H1 (cell line): ENCODE data around the gene PINLYP. TPM values are rescaled to one million over a fixed set of nuclear protein-coding genes. Genes with fewer than 3 reads are reported as not detected.

Experiments used
- CTCF ChIA-PET: fragments of 300-600 bp; sonication (Branson Sonifier 250); formaldehyde crosslinking; loops from one replicate; lab custom pipeline; 2021; ENCODE audit not compliant: partially characterized antibody; lab: Charles Lee
- POLR2A ChIA-PET: fragments of 300-600 bp; sonication (Branson Sonifier 250); formaldehyde crosslinking; loops from one replicate; lab custom pipeline; 2021; ENCODE audit warnings: inconsistent platforms; ENCODE audit not compliant: partially characterized antibody; lab: Charles Lee
- DNase-seq, 2 experiments: peaks; one replicate each; pipeline versions ENCODE4 v3.0.0 to v3.0.0-alpha.2; 2010 to 2022; ENCODE audit warnings: low spot score in 2 of 2, low read depth in 1 of 2, mixed read lengths in 1 of 2
- FAIRE-seq: peaks from 2 replicates; lab custom pipeline; 2011; peaks lifted over from hg19 to GRCh38; lab: Jason Lieb, UNC
- H2AFZ ChIP-seq: 2 replicates; pipeline ENCODE4 v1.8.1; 2012; ENCODE audit warnings: low read length, inconsistent platforms
- H2AK5ac ChIP-seq: 2 replicates; pipeline ENCODE4 v1.6.1; 2013; ENCODE audit warnings: low read depth, low read length
- H2BK120ac ChIP-seq: replicated peaks from 2 replicates; pipeline ENCODE3; 2013; ENCODE audit warnings: low read depth, low read length, inconsistent platforms
- H2BK12ac ChIP-seq: 2 replicates; pipeline ENCODE4 v1.6.1; 2013; ENCODE audit warnings: low read depth, low read length
- H2BK15ac ChIP-seq: 2 replicates; pipeline ENCODE4 v1.6.1; 2013; ENCODE audit warnings: low read length
- H2BK20ac ChIP-seq: 2 replicates; pipeline ENCODE4 v1.6.1; 2013; ENCODE audit warnings: low read length
- H2BK5ac ChIP-seq: 2 replicates; pipeline ENCODE4 v1.6.1; 2013; ENCODE audit warnings: low read depth, low read length
- H3K14ac ChIP-seq: 2 replicates; pipeline ENCODE4 v1.6.1; 2013; ENCODE audit warnings: inconsistent platforms; ENCODE audit not compliant: insufficient read length
- H3K18ac ChIP-seq: 2 replicates; pipeline ENCODE4 v1.6.1; 2013; ENCODE audit warnings: low read length; ENCODE audit errors: extremely low read depth
- H3K23ac ChIP-seq: 2 replicates; pipeline ENCODE4 v1.6.1; 2013; ENCODE audit warnings: inconsistent platforms; ENCODE audit not compliant: insufficient read length
- H3K23me2 ChIP-seq: 2 replicates; pipeline ENCODE4 v1.6.1; 2013; ENCODE audit warnings: low read depth, low read length
- H3K27ac ChIP-seq: 2 replicates; pipeline ENCODE4 v1.6.1; 2011; ENCODE audit warnings: low read depth, low read length, inconsistent platforms
- H3K27me3 ChIP-seq, 4 experiments: replicated peaks in 1 of 4; 1 replicate in 1 of 4; 2 replicates in 3 of 4; pipeline versions ENCODE4 v1.6.1 to v1.8.1; 2011 to 2013; ENCODE audit warnings: low read length in 3 of 4, mild to moderate bottlenecking in 3 of 4, inconsistent platforms in 2 of 4, mixed read lengths in 2 of 4, moderate library complexity in 1 of 4; ENCODE audit not compliant: control insufficient read depth in 3 of 4, insufficient read depth in 3 of 4; ENCODE audit errors: extremely low read depth in 1 of 4
- H3K36me3 ChIP-seq, 4 experiments: 2 replicates each; pipeline versions ENCODE4 v1.6.1 to v1.8.1; 2011 to 2013; ENCODE audit warnings: mild to moderate bottlenecking in 4 of 4, low read length in 3 of 4, moderate library complexity in 2 of 4, control low read depth in 1 of 4, inconsistent platforms in 1 of 4; ENCODE audit not compliant: insufficient read depth in 4 of 4, control insufficient read depth in 2 of 4
- H3K4ac ChIP-seq: replicated peaks from 2 replicates; pipeline ENCODE3; 2013; ENCODE audit warnings: low read length, low read depth, mixed read lengths, inconsistent platforms; ENCODE audit not compliant: insufficient read length
- H3K4me1 ChIP-seq, 4 experiments: replicated peaks in 1 of 4; 1 replicate in 1 of 4; 2 replicates in 3 of 4; pipeline versions ENCODE4 v1.6.1 to v1.8.1; 2011 to 2013; ENCODE audit warnings: low read length in 3 of 4, inconsistent platforms in 2 of 4, mixed read lengths in 1 of 4; ENCODE audit not compliant: insufficient read depth in 4 of 4, control insufficient read depth in 3 of 4
- H3K4me2 ChIP-seq, 2 experiments: 2 replicates each; pipeline versions ENCODE4 v1.6.1 to v1.8.1; 2011 to 2013; ENCODE audit warnings: low read depth in 2 of 2, low read length in 2 of 2, control low read depth in 1 of 2, inconsistent platforms in 1 of 2, mild to moderate bottlenecking in 1 of 2; ENCODE audit not compliant: insufficient read depth in 1 of 2
- H3K4me3 ChIP-seq, 4 experiments: fragments of 200-600, 300-600 bp in 1 of 4; sonication (generic), shearing (Covaris generic), sonication (Bioruptor Twin) in 1 of 4; 2 replicates each; pipeline versions ENCODE4 v1.5.1 to v1.8.1; 2011 to 2016; ENCODE audit warnings: low read length in 4 of 4, low read depth in 3 of 4, control low read depth in 2 of 4, inconsistent platforms in 2 of 4, mild to moderate bottlenecking in 2 of 4, mixed read lengths in 1 of 4, moderate library complexity in 1 of 4; ENCODE audit not compliant: insufficient read depth in 2 of 4; ENCODE audit errors: extremely low read depth in 1 of 4
- H3K56ac ChIP-seq: replicated peaks from 2 replicates; pipeline ENCODE3; 2013; ENCODE audit warnings: low read depth, mild to moderate bottlenecking, mixed read lengths, low read length, inconsistent platforms; ENCODE audit not compliant: insufficient read length
- H3K79me1 ChIP-seq: 2 replicates; pipeline ENCODE4 v1.6.1; 2013; ENCODE audit warnings: low read depth, low read length, control low read depth
- H3K79me2 ChIP-seq, 2 experiments: 2 replicates each; pipeline versions ENCODE4 v1.6.1 to v1.8.1; 2012 to 2013; ENCODE audit warnings: low read length in 2 of 2, mild to moderate bottlenecking in 2 of 2, inconsistent platforms in 1 of 2; ENCODE audit not compliant: insufficient read depth in 2 of 2, control insufficient read depth in 1 of 2
- H3K9ac ChIP-seq, 4 experiments: replicated peaks in 1 of 4; 1 replicate in 1 of 4; 2 replicates in 3 of 4; pipeline versions ENCODE4 v1.6.1 to v1.8.1; 2011 to 2013; ENCODE audit warnings: low read depth in 3 of 4, low read length in 3 of 4, control low read depth in 2 of 4, mild to moderate bottlenecking in 2 of 4, moderate library complexity in 2 of 4, inconsistent platforms in 1 of 4; ENCODE audit errors: extremely low read depth in 1 of 4
- H3K9me3 ChIP-seq, 2 experiments: 2 replicates each; pipeline versions ENCODE4 v1.6.1 to v1.8.1; 2012 to 2013; ENCODE audit warnings: mild to moderate bottlenecking in 2 of 2, moderate library complexity in 2 of 2, control low read depth in 1 of 2, inconsistent platforms in 1 of 2, low read depth in 1 of 2, low read length in 1 of 2, mixed read lengths in 1 of 2; ENCODE audit not compliant: insufficient read depth in 2 of 2
- H4K20me1 ChIP-seq, 2 experiments: replicated peaks in 1 of 2; 2 replicates each; pipeline versions ENCODE3 to v1.8.1; 2011 to 2013; ENCODE audit warnings: inconsistent platforms in 2 of 2, low read length in 2 of 2, mild to moderate bottlenecking in 1 of 2; ENCODE audit not compliant: insufficient read depth in 2 of 2, control insufficient read depth in 1 of 2
- H4K5ac ChIP-seq: 2 replicates; pipeline ENCODE4 v1.6.1; 2013; ENCODE audit warnings: low read length, low read depth, mixed read lengths, inconsistent platforms; ENCODE audit not compliant: insufficient read length
- H4K8ac ChIP-seq: 2 replicates; pipeline ENCODE4 v1.8.0; 2013; ENCODE audit warnings: mild to moderate bottlenecking, moderate library complexity, low read length, inconsistent platforms; ENCODE audit not compliant: insufficient read depth; ENCODE audit errors: extremely low read depth
- H4K91ac ChIP-seq: replicated peaks from 2 replicates; pipeline ENCODE3; 2013; ENCODE audit warnings: low read length, mixed read lengths, inconsistent platforms; ENCODE audit not compliant: insufficient read length
- RAD21 ChIP-seq, 2 experiments: IDR thresholded peaks in 1 of 2; conservative IDR thresholded peaks in 1 of 2; 2 replicates each; pipeline ENCODE4 v1.6.1; 2011; ENCODE audit warnings: low read depth in 2 of 2, low read length in 2 of 2, improper control_type of control experiment in 1 of 2, inconsistent platforms in 1 of 2, mild to moderate bottlenecking in 1 of 2, moderate library complexity in 1 of 2
- SRF ChIP-seq: IDR thresholded peaks from 2 replicates; pipeline ENCODE4 v1.6.1; 2011; ENCODE audit warnings: mild to moderate bottlenecking, low read depth, low read length, moderate library complexity
- WGBS, 2 experiments: shearing (Covaris generic) in 1 of 2; methylation state at CpG; one replicate each; pipeline versions ENCODE4 v1.1.6 to v1.1.7; 2013 to 2015; ENCODE audit warnings: low lambda C conversion rate in 2 of 2, mixed read lengths in 2 of 2, inconsistent platforms in 1 of 2, low coverage in 1 of 2, missing lambda C conversion rate in 1 of 2; ENCODE audit not compliant: insufficient replicate concordance in 2 of 2, insufficient coverage in 1 of 2, insufficient read length in 1 of 2; ENCODE audit errors: extremely low coverage in 1 of 2, missing lambda C conversion rate in 1 of 2; 5-methylcytosine and 5-hydroxymethylcytosine counted together
- polyA plus RNA-seq, 7 experiments: library from polyadenylated mRNA; depleted of rRNA in 3 of 7; stranded (reverse) in 5 of 7; unstranded in 2 of 7; fragments of >200 nt in 5 of 7; fragments of 200-250 nt in 2 of 7; gene quantifications; 1 replicate in 5 of 7; 2 replicates in 1 of 7; 4 replicates in 1 of 7; pipeline versions ENCODE4 v1.2.1 to v1.2.3, GENCODE V29; 2011 to 2013; ENCODE audit warnings: missing spikeins in 2 of 7, mixed read lengths in 2 of 7
- total RNA-seq: library from RNA; stranded (reverse); fragmentation: NEBNext Ultra II Directional; extraction: Animal tissue kit (Norgen Biotek cat#: 25700); gene quantifications from 2 replicates; pipeline ENCODE4 v1.2.1, GENCODE V29; 2021

PINLYP gene
- total and polyA plus RNA-seq, 2 of the 8 experiments (the other 6 are each of a cell fraction or from before 2014, with no cell fraction given), result 7.5 to 31.3 TPM

GRCh38 chr19:43599635-43600295 is 24.2 kb downstream of the PINLYP start:
- WGBS, 2 experiments, result 94% methylated on average over 4 of the region's 4 CpGs; no CpG with 5 or more reads in 1 of the 2 experiments
- Histone ChIP-seq H3K4ac (no peak overlapping the region), H3K36me3 (peaks cover 2 to 8% (median 6%) of the 10 kb centered on the region in 4 experiments; a peak in 4 of 8 replicates), H3K79me1 (peaks cover 7% of the 10 kb centered on the region; the same call in 1 of the 2 replicates), H3K18ac (no peak overlapping the region), H4K91ac (no peak overlapping the region), H4K5ac (no peak overlapping the region), H4K20me1 (peaks cover 0 to 3% of the 10 kb centered on the region in 2 experiments), H3K23ac (no peak overlapping the region), H2AFZ (no peak overlapping the region), H3K9me3 (no peaks in the 10 kb centered on the region), H3K27me3 (no peaks in the 10 kb centered on the region), H2BK15ac (no peak overlapping the region), H3K79me2 (peaks cover 5 to 20% of the 10 kb centered on the region in 2 experiments), H3K27ac (no peak overlapping the region), H2BK12ac (no peak overlapping the region), H3K14ac (no peak overlapping the region), H2BK5ac (no peak overlapping the region), H3K4me1 (peaks cover 2 to 6% (median 3%) of the 10 kb centered on the region in 4 experiments; a peak in 6 of 7 replicates), H3K56ac (no peak overlapping the region), H2BK20ac (no peak overlapping the region), H2BK120ac (no peak overlapping the region), H3K9ac (no peak overlapping the region), H2AK5ac (no peak overlapping the region), H3K4me3 (no peak overlapping the region), H3K23me2 (peaks cover 16% of the 10 kb centered on the region; the same call in 1 of the 2 replicates), H4K8ac (no peak overlapping the region), H3K4me2 (no peak overlapping the region)
- TF ChIP-seq RAD21 (IDR thresholded peaks at IDR 0.05 in 1 of 2, conservative IDR thresholded peaks at IDR 0.05 in 1 of 2; ENCODE audit: low read depth in 2 of 2, low read length in 2 of 2), result 0 out of 4 replicates have a peak, but pooled peaks of 1 of the 2 experiments have one; percentile 5
- TF ChIP-seq SRF, result no peak
- ChIA-PET POLR2A (interaction anchor here (0.6 to 1.8 kb wide), 7 partner anchors 10 to 68 kb away, joined by 3 to 6 read pairs (median 3); no protein-coding TSS in a partner anchor), CTCF (interaction anchor here (0.8 to 1.9 kb wide), 13 partner anchors 18 to 65 kb away, joined by 3 to 9 read pairs (median 4); no protein-coding TSS in a partner anchor)
- no peak for DNase-seq
- FAIRE-seq, result no peak
